NCI-H2029 (cell line): ENCODE measurements around the gene MARF1.
"Not testable (repeated sequence)": the region's sequence is repeated elsewhere in the genome, so short reads cannot be mapped to it uniquely, and the experiment has no call there.

Experiments used
- DNase-seq: peaks from one replicate; lab custom pipeline; 2025; lab: John Stamatoyannopoulos, UW

The MARF1 gene

DNA sequence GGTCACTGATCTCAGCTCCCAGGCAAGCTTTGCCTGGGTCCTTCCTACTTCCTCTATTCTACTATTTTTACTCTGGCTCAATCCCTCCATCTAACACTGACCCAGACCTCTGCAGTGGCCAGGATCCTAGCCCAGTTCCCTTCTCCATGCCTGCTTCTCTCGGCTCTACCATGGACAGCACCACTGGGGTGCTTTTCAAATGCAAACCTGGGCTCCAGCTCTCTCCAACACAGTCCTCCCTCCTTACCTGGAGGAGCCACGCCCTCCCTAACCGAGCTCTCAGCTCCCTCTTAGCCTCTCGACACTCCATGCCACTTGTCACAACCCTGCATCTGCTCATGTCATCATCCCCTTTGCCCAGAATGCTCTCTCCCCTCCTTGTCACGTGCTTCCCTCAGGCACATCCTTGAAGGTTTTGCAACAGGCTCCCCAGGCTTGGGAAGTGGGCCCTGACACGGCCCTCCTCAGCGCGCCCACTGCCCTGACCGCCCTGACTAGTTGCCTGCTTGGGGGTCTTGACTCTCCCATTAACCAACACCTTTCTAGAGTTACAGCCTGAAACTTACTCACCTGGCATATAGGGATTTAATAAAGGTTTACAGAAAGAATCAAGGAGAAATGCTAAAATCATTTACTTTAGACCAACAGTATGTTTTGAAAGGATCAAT lies 41.6 kb downstream of the MARF1 start:
- DNase-seq = no peak

DNA sequence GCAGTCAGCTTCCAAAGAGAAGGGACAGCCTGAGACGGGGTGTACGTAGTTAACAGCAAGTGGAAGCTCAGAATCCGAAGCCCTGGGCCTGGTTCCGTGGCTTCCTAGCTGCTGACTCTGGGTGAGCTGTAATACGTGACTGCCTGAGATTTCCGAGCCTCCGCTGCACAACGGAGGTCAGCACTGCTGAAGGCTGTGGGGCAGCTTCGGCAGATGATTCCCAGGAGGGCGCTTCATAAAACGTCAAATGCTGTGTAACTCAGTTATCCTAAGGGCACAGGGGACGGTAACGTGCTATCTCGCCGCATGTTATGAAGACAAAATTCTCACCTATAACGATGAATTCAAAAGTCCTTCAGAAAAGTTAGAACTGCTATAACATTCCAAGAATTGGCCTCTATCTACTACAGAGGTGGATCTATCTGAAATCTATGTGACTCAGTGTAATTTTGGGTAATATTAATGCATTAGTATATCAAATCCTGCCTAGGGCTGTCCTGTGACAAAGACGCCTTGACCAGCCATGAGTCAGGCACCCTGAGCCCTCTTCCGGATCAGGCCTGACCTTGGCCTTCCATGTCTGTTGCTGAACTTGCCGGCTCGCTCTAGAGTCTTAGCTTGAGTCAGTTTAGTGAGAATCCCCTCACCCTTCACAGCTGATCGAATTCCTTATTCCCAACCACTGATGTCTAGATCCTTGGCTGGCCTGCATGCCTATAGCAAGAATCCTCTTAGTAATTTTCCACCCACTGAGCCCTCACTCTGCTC lies 43.5 kb downstream of the MARF1 start:
- no peak for DNase-seq

DNA sequence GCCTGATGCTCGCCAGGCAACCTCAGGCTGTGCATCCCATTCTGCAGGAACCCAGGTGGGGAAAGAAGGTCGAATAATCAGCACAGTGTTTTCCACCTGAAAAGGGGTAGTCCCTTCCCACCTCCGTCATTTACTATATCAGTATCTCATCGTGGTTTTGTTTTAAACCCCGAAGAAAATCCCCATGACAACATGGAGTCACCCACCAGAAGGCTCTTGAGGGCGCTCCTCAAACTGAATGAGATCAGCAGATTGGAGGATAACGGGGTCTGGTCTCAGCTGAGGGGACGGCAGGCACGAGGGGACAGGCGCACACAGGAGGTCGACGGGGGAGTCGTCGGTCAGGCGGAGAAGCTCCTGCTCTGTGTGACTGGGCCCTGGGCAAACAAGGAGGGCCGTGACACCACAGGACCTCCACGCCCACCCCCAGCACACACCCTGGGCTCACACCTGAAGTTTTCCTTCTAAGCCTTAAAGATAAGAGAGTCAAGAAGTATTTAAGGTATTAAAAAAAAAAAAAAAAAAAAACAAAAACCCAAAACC lies 44.2 kb downstream of the MARF1 start:
- no peak for DNase-seq

DNA sequence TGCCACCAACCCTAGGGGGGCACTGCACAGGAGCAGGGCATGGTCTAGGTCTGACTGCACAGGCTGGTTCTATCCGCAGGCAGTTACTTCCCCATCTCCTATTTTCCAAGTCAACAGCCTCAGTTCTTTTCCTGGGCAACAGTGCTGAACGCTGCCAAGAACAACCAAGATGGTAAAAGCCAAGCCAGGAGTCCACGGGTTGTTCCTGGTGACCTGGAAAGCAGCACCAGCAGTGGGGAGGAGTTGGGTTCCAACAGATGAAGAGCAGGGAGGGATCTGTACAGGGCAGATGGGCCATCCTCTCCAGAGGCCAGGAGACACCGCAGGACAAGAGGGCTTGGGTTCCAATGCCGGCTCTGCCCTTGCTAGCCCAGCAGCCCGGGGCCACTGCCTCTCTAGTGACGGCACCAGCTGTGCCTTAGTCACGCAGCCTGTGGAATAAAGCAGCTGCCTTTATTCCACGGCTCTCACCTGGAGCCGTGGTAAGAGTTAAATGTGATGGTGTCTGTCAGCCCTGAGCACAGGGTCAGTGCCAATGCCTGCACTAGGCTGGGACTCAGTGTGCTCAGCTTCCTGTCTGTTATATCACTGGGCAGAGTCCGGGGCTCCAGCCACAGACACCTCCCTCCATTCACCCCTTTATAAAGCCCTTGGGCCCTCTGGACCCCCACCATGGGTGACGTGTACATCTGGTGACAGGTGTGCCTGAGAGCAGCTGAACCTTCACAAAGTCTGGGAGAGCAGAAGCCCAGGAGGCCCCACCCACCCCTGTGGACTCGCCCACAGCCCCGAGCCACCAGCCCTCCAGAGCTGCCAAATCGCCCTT lies 44.9 kb downstream of the MARF1 start:
- DNase-seq = no peak

DNA sequence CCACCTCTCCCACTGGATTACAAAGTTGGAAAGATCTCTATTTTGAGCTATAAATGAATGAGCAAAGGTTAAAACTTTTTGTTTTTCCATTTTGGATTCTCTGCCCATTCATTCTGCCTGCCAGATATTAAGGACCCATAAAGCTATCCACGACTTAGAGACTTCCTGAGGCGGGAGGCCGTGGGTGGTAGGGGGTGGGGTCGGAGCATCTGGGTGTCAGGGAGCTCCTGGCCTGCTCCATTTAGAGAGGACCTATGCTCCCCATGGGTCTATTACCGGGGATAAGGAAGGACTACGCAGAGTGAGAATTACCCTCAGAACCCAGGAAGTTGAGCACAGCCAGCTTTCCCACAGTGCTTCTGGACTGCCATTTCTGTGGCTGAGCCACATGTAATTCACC lies 45.8 kb downstream of the MARF1 start:
- no peak for DNase-seq

DNA sequence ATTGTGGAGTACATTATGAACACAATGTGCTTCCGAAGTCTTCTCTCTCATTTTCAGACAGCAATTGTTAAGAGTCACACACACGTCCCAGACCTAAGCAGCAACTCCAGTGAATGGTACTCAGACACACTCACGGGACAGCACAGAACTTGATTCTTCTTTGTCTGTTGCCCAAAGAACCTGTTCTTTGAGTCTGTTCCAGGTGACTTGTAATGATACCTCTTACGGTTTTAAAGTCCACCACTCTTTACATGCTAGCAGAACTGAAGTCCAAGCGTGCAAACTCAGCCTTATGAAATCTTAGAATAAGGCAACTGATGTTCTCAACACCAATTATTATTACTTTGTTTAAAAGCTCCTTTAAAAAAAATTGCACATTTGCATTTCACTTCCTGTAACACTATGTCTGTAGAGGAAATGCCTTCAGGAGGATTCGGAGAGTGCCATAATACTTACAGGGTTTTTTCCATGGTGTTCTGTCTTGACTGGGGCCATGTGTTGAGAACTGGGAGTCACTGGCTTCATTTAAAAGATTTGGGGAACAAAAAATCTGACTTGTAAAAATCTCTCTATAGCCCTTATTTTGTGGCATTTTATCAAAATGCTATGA lies 48.1 kb downstream of the MARF1 start:
- no peak for DNase-seq

DNA sequence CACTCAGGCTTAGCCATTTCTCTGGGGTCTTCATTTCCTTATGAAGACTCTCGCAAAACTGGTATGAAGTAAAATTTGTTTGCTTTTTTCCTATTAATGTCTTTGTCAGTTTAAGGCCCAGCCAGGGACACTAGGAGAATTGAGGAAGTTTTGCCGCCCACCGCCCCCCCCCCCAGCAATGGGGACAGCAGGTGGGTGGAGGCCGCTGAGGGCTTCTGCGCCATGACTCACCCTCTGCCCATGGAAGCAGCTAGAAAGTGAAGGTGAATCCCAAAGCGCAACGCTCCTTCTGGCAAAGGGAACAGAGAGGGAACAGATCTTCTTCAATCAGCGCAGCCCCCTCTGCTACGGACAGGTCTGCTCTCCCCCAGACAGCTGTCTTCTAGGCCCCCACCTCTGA lies 49.7 kb downstream of the MARF1 start:
- DNase-seq = no peak

DNA sequence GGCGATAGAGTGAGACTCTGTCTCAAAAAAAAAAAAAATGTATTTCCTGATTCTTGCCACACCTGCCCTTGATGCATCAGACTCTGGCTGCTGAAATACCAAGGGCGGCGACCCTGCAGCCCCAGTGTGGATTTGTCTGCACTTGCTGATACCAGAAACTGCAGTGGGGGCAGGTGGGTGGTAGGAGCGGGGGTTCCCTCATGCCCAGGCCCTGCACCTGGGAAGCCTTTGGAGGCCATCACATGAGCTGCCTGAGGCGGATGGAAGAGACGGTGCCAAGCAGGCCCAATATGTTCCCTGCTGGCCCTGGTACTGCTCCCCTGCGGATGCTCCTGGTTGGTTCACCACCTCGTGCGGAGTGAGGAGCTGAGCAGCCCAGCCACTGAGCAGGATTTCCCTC lies 50.6 kb downstream of the MARF1 start:
- DNase-seq = no peak

DNA sequence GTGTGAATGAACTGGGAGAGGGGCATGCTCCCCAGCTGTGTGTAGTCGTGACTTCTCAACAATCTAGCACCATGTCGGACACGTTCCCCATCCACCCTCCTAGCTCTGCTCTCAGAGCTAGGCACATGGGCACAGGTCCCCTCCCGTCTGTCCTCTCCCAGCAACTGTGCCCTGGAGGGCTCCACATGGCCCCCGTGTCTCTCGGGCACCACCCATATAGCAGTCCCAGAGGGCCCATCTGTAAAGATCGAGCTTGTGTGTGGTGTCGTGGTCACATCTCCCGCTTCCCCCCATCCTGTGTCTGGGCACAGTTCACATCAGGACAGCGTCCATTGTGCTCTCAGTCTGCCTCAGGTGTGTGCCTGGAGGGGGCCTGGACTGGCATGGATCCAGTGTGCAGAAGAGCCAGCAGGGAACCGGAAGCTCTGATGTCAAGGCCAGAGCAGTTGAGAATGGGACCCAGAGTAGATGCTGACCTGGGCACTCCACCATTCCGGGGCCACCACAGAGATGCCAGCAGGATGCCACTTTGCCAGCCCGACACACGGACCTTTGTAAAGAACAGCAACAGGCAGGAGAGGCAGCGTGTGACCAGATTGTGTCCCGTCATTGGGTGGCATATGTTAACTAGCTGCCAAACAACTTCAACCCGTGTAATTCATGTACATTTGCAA lies 55.7 kb downstream of the MARF1 start:
- no peak for DNase-seq

DNA sequence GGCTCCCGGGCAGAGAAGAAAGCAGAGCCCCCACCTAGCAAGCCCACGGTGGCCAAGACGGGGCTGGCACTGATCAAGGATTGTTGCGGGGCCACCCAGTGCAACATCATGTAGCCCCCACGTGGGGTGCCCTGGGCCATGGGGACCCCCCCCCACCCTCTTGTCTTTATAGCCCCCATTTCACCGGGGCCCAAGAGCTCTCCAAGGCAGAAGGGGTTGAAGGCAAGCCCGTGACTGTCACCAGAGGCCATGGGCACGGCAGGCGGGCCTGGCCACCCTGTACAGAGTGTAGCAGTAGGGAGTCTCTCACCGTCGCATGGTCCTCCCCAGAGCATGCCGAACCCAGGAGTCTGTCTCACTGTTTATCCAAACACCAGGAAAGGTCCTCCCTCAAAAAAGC lies 56.2 kb downstream of the MARF1 start:
- DNase-seq = no peak

DNA sequence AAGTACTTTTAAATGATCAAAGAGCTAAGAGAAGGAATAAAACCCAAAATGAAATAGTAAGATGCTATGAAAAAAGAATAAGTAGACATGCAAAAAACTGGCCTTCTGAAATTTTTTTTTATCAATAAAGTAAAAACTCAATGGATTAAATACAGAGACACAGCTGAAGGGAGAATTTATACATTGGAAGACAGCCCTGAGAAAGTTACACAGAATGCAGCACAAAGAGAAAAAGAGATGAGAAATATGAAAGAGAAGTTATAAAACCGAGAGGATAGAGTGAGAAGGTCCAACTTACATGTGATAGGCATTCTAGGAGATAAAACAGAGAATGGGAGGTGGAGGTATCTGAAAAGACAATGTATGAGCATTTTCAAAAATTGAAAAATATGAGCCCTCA lies 57.0 kb downstream of the MARF1 start:
- DNase-seq = no peak

DNA sequence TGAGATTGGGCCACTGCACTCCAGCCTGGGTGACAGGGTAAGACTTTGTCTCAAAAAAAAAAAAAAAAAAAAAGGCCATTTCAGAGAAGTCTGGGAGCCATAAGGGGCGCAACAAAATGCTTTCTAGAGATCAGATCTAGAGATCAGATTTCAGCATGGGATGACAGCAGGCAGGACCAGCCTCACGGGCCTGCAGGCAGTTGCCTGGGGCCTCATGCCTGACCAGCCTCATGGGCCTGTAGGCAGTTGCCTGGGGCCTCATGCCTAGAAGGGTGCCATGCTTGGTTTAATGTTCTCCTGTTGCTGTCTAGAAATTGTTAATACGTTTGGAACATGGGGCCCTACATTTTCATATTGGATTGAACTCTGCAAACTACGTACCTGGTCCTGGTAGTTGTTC lies 59.4 kb downstream of the MARF1 start:
- DNase-seq = no peak

DNA sequence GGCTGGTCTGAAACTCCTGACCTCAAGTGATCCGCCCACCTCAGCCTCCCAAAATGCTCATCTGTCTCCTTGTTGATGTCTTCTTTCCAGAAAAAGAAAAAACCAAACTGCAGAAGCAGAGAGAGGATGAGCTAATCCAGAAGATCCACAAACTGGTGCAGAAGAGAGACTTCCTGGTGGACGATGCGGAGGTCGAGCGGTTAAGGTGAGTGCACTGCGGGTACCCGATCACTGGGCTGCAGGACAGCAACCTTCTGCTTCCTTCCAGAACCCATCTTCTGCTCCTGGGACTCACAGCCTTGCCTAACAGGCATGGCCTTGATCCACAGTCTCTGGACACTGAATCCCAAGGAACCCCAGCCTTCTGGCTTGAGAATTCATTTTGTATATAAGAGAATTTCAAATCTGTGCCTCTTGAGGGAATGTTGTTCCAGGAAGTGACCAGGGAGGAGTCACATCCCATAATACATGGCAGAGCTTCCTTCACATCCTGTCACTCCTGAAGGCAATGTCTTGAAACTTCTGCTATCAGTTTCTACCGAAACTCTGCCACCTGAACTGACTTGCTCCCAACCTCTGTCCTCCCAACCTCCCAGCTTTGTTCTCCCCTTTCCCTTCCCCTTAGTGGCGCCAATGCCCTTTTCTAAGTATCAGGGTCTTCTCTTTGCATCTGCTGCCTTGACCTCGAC lies 61.7 kb downstream of the MARF1 start:
- DNase-seq = no peak

DNA sequence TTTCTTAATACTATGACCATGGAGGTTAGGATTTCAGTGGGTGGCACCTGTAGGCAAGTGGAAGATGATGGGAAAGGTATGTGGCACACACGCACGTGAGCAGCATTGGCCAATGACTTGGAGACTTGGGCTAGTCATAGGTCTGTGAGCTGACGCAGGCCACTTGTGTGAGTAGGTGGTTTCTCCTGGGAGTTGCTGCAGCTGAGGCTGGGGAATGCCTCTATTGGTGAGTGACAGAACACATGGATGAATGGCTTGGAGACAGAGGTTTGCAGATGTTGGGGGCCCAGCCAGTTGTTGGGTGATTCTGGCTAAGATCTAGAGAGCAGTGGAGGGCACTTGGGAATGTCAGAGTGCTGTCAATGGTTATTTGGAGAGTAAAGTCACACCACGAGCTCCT lies 64.1 kb downstream of the MARF1 start:
- DNase-seq = no peak

DNA sequence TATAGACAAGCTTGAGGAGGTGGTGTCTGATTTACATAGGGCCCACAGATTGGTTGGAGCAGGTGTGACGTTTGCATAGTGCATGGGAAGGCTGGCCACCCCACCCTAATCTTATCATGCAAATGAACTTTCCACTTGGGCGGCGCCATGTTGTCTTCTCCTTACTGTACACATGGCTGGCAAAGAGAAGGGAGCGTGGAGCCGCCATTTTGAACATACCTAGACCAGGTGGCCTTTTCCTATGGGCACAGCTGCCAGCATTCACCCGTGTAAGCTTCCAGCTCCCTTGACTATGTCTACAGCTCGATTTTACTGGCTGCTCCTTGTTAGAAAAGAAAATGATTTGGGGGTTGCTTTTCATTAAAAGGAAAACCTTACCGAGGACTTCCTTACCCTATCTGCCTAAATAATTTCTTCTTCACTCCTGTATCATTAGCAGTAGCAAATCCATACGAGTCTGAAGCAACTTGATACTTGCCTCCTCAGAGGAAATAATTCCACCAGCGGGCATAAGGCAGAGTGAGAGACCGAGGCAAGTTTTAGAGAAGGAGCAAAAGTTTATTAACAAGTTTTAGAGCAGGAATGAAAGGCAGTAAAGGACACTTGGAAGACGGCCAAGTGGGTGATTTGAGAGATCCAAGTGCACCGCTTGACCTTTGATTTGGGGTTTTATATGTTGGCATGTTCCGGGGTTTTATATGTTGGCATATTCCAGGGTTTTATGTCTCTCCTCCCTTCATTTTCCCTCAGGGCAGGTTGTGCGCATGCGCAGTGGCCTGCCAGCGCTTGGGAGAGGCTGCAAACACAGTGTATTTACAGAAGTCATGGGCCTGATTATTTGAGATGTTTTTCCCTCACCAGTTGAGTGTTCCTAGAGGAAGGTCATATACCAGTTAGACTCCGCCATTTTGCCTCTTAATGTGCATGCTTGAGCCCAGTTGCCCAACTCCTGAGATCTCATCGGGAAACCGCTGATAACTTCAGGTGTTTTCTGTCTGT lies 65.7 kb downstream of the MARF1 start:
- DNase-seq = peak; percentile 99

DNA sequence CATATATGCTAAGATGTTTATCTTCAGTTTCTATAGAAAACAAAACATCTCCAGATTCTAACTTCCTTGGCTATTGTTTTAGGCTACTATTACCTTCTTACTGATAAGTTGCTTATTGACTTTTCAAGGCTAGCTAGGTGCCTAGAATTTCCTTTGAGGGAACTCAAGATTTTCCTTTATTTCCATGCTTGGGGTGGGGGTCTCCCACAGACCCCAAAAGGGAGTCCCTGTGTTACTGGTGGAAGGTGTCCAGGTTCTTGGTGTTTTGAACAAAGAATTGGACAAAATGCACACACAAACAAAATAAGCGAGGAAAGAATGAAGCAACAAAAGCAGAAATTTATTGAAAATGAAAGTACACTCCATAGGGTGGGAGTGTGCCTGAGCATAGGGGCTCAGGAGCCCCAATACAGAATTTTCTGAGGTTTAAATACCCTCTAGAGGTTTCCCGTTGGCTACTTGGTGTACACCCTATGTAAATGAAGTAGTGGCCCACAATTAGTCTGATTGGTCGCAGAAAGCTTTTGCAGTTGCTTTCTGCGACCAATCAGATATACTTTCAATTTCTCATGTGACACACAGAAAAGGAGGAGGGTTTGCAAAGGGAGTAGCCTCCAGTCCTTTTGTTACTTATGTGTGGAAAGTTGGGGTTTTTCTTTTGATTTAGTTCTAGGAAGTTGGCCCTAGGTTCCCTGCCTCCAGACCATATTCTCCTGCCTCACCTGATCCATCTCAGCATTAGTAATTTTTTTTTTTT lies 67.5 kb downstream of the MARF1 start:
- DNase-seq = peak; percentile 63

DNA sequence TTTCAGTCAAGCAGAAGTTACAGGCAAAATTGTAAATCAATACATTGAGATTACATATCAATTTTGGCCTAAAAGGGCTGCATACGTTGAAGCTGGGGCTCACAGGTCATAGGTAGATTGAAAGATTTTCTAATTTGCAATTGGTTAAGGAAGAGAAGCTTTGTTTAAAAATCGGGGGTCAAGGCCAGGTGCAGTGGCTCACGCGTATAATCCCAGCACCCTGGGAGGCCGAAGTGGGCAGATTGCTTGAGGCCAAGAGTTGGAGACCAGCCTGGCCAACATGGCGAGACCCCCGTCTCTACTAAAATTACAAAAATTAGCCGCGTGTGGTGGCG lies 68.4 kb downstream of the MARF1 start:
- DNase-seq = no peak

DNA sequence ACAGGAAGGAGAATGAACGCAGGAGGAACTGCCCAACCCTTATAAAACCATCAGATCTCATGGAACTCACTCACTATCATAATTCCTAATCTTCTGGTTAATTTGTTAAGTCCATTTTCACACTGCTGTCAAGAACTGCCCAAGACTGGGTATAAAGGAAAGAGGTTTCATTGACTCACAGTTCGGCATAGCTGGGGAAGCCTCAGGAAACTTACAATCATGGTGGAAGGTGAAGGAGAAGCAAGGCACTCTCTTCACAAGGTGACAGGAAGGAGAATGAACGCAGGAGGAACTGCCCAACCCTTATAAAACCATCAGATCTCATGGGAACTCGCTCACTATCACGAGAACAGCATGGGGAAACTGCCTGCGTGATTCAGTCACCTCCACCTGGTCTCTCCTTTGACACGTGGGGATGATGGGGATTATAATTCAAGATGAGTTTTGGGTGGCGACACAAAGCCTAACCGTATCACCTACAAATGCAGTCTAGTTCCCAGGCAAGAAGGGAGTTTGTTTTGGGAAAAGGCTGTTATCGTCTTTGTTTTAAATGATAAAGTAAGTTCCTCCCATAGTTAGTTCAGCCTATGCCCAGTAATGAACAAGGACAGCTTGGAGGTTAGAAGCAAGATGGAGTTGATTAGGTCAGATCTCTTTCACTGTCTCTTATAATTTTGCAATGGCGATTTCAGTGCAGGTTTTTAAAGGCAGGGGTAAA lies 68.9 kb downstream of the MARF1 start:
- DNase-seq = not testable (repeated sequence)
